Upper lobe of left lung (tissue), 4 donors: ENCODE results near the gene TIMM23.
"Not testable (repeated sequence)": the region's sequence is repeated elsewhere in the genome, so short reads cannot be mapped to it uniquely, and the experiment has no call there.

Source experiments
- EP300 ChIP-seq, 4 donors: sonication (generic); formaldehyde crosslinking; IDR thresholded peaks; one replicate each; pipeline ENCODE4 v1.5.1; 2017; ENCODE audit warnings: antibody characterized with exemption in 4 of 4, control low read depth in 2 of 4
- POLR2A ChIP-seq, 4 donors: fragments of 450-650 bp; IDR thresholded peaks; one replicate each; pipeline ENCODE4 v1.5.1; 2016 to 2017; ENCODE audit warnings: antibody characterized with exemption in 4 of 4, mild to moderate bottlenecking in 2 of 4
- POLR2AphosphoS5 ChIP-seq, 2 donors: sonication (generic); formaldehyde crosslinking; IDR thresholded peaks; one replicate each; pipeline ENCODE4 v1.5.1; 2017; ENCODE audit warnings: antibody characterized with exemption in 2 of 2
- TF ChIP-seq, protein P1 (sequence below), 6 experiments: fragments of 450-650 bp in 4 of 6; fragments of 200-600 bp in 2 of 6; sonication (generic) in 2 of 6; IDR thresholded peaks; one replicate each; pipeline ENCODE4 v1.5.1; 2016 to 2019; ENCODE audit warnings: antibody characterized with exemption in 6 of 6

- TF ChIP-seq EP300, POLR2A, POLR2AphosphoS5 (IDR thresholded peaks at IDR 0.05): not testable (repeated sequence)
- TF ChIP-seq, protein P1, sequence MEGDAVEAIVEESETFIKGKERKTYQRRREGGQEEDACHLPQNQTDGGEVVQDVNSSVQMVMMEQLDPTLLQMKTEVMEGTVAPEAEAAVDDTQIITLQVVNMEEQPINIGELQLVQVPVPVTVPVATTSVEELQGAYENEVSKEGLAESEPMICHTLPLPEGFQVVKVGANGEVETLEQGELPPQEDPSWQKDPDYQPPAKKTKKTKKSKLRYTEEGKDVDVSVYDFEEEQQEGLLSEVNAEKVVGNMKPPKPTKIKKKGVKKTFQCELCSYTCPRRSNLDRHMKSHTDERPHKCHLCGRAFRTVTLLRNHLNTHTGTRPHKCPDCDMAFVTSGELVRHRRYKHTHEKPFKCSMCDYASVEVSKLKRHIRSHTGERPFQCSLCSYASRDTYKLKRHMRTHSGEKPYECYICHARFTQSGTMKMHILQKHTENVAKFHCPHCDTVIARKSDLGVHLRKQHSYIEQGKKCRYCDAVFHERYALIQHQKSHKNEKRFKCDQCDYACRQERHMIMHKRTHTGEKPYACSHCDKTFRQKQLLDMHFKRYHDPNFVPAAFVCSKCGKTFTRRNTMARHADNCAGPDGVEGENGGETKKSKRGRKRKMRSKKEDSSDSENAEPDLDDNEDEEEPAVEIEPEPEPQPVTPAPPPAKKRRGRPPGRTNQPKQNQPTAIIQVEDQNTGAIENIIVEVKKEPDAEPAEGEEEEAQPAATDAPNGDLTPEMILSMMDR (IDR thresholded peaks at IDR 0.05): not testable (repeated sequence)
Observed at GRCh38 chr10:45956634-45957033, 15.7 kb upstream of the TIMM23 start.
